GM12873 (cell line): Measurements from ENCODE around the gene SPESP1.

Experiments
- CTCF ChIP-seq: IDR thresholded peaks from 2 replicates; pipeline ENCODE4 v1.5.1; 2012; ENCODE audit warnings: low read depth, mild to moderate bottlenecking, moderate library complexity, low read length, control low read depth; ENCODE audit not compliant: insufficient read depth; ENCODE audit errors: missing control alignments

Gene SPESP1

GRCh38 chr15:68987676-68988075 is 57.4 kb downstream of the SPESP1 start:
- TF ChIP-seq CTCF: no peak

- no peak for TF ChIP-seq CTCF
Observed at GRCh38 chr15:68989541-68990230, 59.4 kb downstream of the SPESP1 start.

- TF ChIP-seq CTCF: no peak
Observed at GRCh38 chr15:68990231-68990991, 60.1 kb downstream of the SPESP1 start.

- TF ChIP-seq CTCF: no peak
Observed at GRCh38 chr15:68990992-68991500, 60.7 kb downstream of the SPESP1 start.

GRCh38 chr15:68991723-68992122 is 61.4 kb downstream of the SPESP1 start:
- no peak for TF ChIP-seq CTCF

GRCh38 chr15:68992696-68993095 is 62.4 kb downstream of the SPESP1 start:
- no peak for TF ChIP-seq CTCF

- no peak for TF ChIP-seq CTCF
Observed at GRCh38 chr15:68993276-68993675, 63.0 kb downstream of the SPESP1 start.
